ENCODE data around the gene ETS1.

Gene ETS1

DNA sequence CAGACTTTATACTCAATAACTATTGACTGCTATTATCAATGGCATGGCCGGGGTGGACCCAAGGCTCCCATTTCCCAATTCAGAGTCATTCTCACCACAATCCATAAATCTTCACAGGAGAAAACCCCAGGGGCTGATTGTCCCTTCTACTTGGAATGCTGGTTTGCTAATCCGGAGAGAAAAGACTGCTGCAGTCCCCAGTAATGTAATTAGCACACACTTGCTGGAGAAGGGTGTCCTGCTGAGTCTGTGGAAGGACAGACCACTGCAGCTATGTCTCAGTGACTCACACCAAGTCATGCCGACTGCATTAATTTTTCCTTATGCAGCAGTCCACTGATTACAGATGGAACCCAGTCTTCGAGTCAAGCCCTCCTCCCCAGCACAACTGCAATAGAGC lies 5.9 kb upstream of the ETS1 start:
- no peak for DNase-seq (ENCODE audit: low read depth in 2 of 2)

DNA sequence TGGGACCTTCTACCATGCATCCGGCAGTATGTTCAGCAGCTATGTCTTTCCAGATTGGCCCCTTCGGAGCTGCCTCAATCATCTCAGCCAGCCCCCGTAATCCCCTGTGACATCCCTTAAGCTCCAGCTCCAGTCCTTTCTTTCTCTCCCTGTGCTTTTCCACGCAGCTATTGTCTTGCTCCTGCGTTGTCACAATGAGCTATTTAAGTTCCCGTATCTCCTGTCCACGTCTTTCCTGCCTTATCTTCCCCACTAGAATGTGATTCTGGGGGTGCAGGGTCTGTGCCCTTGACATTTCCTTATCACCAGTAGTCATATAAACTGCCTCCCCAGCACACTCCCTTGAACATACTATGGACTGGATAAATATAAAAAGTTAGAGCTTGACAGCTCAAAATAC lies 5.1 kb upstream of the ETS1 start:
- no peak for DNase-seq (ENCODE audit: low read depth in 2 of 2)

GRCh38 chr11:128590587-128590986 lies 3.2 kb upstream of the ETS1 start:
- DNase-seq (ENCODE audit: low read depth in 2 of 2), result no peak

DNA sequence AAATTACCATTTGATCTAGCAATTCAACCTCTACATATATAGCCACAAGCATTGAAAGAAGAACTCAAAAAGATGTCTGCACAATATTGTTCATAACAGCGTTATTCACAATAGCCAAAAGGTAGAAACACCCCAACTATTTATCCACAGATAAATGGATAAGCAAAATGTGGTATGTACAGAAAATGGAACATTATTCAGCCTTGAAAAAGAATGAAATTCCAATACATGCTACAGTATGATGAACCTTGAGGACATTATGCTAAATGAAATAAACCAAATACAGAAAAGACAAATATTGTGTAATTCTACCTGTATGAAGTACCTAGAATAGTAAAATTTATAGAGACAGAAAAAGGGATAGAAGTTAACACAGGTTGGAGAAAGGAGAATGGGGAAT lies 2.6 kb upstream of the ETS1 start:
- DNase-seq (ENCODE audit: low read depth in 2 of 2), result no peak

DNA sequence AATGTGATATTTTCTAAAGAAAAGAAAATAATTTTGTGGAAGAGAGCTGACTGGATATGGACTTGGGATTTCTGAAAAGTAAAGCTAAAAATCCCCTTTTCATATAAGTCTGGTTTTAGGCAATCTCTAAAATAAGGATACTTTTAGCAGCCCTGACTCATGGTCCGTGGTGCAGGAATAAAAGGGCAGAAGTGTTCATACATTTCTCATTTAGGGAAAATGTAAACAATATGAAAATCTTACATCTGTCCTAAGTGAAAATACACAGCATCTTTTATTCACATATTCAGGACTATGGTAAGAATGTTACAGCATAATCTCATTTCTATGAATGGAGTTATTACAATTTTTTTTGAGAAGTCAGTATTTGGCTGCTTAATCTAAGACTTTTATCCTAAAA lies 735 bp upstream of the ETS1 start:
- no peak for DNase-seq (ENCODE audit: low read depth in 2 of 2)

DNA sequence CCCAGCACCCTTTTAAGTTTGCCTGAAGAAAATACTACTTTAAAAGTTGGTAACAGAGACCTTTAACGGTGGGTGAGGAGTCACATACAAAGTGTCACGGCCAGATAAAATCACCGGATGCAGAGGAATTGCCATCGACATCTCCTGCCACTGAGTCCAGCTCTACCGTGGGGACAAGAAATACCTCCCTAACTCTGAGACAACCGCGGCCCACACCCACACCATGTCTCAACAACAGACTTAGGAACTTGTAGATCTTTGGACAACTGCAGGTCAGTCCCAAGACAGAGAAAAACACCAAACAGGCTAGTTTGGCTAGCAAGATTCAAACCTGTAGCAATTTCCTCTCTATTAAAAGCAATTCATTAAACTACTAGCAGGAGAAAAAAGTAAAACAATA lies 669 bp downstream of the ETS1 start:
- no peak for DNase-seq (ENCODE audit: low read depth in 2 of 2)

GRCh38 chr11:128585498-128586238 lies 1.7 kb downstream of the ETS1 start:
- DNase-seq (ENCODE audit: low read depth in 2 of 2), result no peak

GRCh38 chr11:128584253-128584652 lies 3.1 kb downstream of the ETS1 start:
- no peak for DNase-seq (ENCODE audit: low read depth in 2 of 2)

GRCh38 chr11:128582496-128583366 lies 4.6 kb downstream of the ETS1 start:
- DNase-seq (ENCODE audit: low read depth in 2 of 2), result no peak

- DNase-seq (ENCODE audit: low read depth in 2 of 2), result no peak
Measured at GRCh38 chr11:128581561-128582272, 5.6 kb downstream of the ETS1 start.

- no peak for DNase-seq (ENCODE audit: low read depth in 2 of 2)
Measured at GRCh38 chr11:128580612-128581011, 6.7 kb downstream of the ETS1 start.

- no peak for DNase-seq (ENCODE audit: low read depth in 2 of 2)
Measured at GRCh38 chr11:128579798-128580504, 7.4 kb downstream of the ETS1 start.

DNA sequence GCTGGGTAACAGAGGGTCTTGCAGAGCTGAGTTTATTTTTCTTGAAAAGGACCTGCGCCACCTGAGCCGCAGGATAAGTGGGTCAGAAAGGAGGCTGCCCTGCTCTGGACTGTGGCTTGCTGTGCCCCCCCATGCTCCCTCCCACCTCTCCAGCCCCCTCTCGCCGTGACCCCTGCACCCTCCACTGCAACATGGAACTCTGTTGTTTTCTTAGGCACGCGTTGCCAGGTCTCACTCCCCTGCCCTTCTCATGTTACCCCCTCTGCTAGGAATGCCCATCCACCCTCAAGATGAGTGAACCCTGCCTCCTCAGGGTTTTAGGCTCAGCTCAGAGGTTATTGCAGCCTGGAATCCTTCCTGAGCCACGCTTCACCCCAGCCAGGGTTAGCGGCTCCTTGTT lies 10.8 kb downstream of the ETS1 start:
- DNase-seq (ENCODE audit: low read depth in 2 of 2), result no peak

DNA sequence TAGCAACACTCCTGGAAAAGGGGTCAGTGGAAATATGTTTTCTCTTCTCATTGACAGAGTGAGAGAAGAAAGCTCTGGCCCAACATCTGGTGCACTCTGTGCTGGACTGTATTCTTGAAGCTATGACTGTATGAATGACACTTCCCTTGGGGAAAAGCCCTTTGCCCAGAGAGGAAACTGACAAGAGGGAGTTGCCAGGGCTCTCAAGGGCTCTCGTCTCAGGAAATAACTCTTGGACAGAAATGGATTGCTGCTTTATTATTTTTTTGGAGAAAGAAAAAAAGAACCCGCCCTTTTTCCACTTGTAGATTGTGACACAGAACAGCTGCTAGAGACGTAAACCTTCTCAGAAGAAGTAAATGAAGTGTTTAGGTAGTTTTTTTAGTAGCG lies 11.4 kb downstream of the ETS1 start:
- DNase-seq (ENCODE audit: low read depth in 2 of 2), result no peak

DNA sequence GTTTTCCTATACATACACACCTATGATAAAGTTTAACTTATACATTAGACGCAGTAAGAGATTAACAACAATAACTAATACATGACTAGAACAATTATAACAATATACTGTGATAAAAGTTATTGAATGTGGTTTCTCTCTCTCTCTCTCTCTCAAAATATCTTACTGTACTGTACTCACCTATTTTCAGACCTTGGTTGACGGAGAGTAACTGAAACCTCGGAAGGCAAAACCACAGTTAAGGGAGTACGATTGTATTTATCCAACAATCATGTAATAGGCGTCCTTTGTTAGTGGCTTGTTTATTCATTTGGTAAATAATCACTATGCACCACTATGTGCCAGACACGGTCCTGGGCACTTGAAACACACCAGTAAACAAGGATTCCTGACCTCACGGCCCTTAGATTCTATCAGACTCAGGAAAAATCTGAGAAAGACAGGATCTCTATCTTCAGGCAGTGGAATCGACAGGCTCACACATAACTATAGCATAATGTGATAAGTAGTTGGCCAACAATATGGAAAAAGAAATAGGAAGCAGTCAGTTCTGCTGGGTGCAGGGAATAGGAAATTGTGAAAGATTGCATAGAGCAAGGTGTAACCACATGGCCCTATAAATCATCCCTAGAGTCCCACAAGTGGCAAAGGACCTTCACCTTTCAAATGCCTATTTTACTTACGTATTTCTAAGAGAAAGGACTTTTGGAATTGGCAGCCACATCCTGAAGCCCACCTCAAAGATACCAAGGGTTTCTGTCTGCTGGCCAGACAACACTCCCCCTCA lies 12.0 kb downstream of the ETS1 start:
- DNase-seq (ENCODE audit: low read depth in 2 of 2), result no peak

DNA sequence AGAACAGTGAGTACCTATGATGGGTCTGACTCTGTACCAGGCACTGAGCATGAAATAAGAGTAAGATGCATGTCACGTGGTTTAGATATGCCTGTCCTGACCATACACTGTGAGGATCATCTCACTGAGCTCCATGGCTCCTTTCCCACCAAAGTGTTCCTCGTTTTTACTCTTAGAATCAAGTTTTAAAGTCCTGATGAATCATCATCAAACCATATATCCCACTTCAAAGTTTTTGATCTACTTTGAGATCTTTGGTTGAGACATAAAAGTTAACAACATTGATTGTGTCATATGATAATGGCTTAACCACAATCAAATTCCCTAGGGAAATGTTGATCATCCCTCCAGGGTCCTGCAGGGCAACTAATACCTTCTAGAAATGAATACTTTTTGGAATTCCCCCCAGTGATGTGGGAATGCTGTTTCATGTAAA lies 12.8 kb downstream of the ETS1 start:
- no peak for DNase-seq (ENCODE audit: low read depth in 2 of 2)

DNA sequence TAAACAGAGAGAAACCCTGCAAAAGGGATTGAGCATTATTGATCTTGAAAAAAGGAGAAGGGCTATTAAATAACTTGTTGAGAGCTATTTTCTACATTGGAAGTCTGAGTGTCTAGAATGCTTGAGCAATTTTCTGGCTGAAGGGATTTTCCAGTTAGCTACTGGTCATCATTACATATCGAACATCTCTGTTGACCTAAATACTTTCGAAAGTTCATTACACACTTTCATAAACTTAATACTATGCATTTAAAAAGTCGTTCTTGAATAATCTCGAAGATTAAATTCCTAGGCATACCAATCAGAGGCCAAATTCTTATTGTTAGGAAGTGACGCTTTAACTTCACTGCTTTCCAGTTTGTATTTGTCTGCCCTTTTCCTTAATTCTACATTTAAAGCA lies 13.7 kb downstream of the ETS1 start:
- no peak for DNase-seq (ENCODE audit: low read depth in 2 of 2)

DNA sequence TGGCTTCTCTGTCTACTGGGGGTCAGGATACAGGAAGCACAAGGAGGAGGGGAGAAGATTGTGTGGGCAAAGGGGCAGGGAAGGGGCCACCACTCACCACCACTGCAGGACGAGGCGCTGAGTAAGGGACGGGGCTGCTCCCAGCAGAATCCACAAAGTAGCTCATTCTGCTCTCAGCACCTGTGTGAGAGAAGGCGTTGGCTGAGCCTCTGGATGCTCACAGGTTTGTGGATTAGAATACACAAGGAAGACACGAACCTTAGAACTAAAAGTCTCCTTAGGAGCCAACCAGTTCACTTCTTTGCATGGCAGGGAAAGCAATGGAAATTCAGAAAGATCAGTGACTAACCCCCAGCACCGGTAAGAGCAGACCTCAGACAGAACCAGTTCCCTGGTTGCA lies 14.4 kb downstream of the ETS1 start:
- no peak for DNase-seq (ENCODE audit: low read depth in 2 of 2)

DNA sequence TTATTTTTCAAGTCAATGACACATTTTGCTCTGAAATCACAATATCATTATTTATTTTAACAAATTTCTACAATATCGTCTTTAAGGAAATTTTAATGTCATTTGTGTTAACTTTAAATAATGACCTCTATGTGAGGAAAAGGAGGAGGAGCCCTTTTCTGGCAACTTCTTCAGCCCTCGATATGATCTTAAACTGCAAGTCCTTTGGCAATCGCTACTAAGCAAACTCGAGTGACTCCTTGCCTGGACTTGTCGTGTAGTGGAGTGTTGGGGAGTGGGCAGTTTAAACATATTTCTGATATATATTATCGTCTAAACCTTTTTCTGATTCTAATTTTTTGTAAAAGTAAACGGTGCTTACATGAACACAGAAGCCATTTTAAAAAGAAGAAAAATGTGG lies 16.7 kb downstream of the ETS1 start:
- DNase-seq (ENCODE audit: low read depth in 2 of 2), result no peak

GRCh38 chr11:128569291-128569690 lies 18.1 kb downstream of the ETS1 start:
- DNase-seq (ENCODE audit: low read depth in 2 of 2), result no peak

DNA sequence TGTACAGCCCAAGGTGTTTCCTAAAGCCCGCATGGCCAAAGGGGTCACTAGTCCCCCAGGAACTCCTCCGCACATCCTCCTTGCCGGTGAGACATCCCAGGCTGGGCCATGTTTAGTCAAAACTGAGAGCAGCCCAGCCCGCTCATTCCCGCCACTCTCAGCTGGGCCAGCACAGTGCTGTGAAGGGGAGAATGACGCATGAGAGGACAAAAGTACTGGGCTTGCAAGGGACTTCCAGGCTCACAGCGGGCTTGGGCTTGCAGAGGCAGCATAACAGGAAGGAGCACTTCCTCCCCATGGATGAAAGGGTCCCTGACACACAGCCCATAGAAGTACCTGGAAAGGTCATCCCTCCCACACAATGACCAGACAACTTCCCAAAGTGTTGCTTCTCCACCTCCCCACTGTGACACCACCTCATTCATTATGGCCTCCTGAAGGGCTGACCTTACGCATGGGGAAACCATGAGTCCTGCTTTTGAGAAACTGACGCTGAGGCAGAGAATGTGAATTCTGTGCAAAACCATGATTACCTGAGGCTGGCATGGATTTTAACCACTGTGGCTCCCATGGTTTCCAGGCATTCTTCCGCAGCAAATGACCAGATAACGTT lies 19.1 kb downstream of the ETS1 start:
- no peak for DNase-seq (ENCODE audit: low read depth in 2 of 2)

All from stimulated activated CD8-positive, alpha-beta memory T cell treated with anti-CD3 and anti-CD28 coated beads, Interleukin-2, amount 100 ng/mL, for 1 hour (primary cell).